ENCODE results near the gene TSPAN10. TPM values are rescaled to one million over a fixed set of nuclear protein-coding genes. Genes with fewer than 3 reads are reported as not detected.

TSPAN10 gene
- total and polyA plus RNA-seq, 9 of the 15 experiments (the other 6 are each of a cell fraction or from before 2014, with no cell fraction given): 0.05 to 0.31 (median 0.13) TPM; not detected in 1

DNA sequence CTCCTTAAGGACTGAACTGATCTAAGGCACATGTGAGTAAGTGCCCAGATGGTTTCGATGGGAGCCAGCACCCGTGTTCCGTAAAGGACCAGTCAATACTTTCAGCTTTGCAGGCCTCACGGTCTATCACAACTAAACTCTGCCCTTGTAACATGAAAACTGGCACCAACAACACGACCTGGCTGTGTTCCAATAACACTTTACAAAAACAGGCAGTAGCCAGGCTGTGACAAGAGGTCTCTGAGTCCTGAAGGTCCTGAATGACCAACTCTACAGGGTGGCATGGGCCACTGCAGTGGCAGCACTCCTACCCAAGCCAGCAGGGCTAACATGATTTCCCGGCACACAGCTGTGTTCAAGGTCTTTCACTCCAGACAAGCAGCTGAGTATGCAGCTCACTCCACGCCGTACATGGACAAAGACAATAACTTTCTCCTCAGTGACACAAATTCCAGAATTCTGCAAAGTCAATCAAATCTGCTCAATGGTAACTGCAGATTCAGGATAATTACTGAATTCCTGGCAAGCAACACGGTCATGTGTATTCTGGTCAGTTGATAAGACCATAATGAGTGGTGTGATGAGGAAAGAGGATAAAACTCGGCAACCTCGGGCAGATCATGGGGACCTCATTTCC is 15.4 kb upstream of the TSPAN10 start:
- Histone ChIP-seq H3K9me3 (replicated peaks; ENCODE audit: control insufficient read depth, insufficient read depth, low read depth, low read length) (no peaks in the 10 kb centered on the region), H3K27ac (ENCODE audit: extremely low read depth, low read depth, low read length) (no peak overlapping the region), H2AFZ (ENCODE audit: low read depth, low read length) (no peak overlapping the region), H3K79me2 (ENCODE audit: control insufficient read depth, insufficient read depth, low read length) (peaks cover 37% of the 10 kb centered on the region), H3K4me3 (no peak overlapping the region), H3K4me2 (ENCODE audit: insufficient read depth, low read length) (no peak overlapping the region), H3K27me3 (ENCODE audit: control insufficient read depth in 2 of 2, insufficient read depth in 2 of 2, low read length in 2 of 2) (no peaks in the 10 kb centered on the region), H3K9ac (ENCODE audit: insufficient read depth in 1 of 2, low read depth in 2 of 2, low read length in 2 of 2) (no peak overlapping the region), H3K4me1 (replicated peaks in 1 of 2; ENCODE audit: control insufficient read depth in 2 of 2, insufficient read depth in 2 of 2, low read length in 2 of 2) (no peaks in the 10 kb centered on the region), H4K20me1 (replicated peaks; ENCODE audit: control insufficient read depth, insufficient read depth, low read length) (peaks cover 6% of the 10 kb centered on the region; the same call in 1 of the 2 replicates), H3K36me3 (ENCODE audit: control insufficient read depth, insufficient read depth, low read length) (peaks cover 79% of the 10 kb centered on the region), H3K9me1 (ENCODE audit: control insufficient read depth, insufficient read depth, low read length) (no peaks in the 10 kb centered on the region)
- 78% methylated on average over 11 of the region's 11 CpGs for WGBS (ENCODE audit: insufficient coverage, low coverage, missing lambda C conversion rate)
- BruUV-seq (replicated peaks): TSS peak; percentile 16
- POLR2A ChIA-PET: interaction anchor here (0.7 to 2.2 kb wide), 5 partner anchors 10 to 32 kb away, joined by 3 to 7 read pairs (median 3); partner anchors contain the start of gene NPLOC4
- FAIRE-seq (peak; percentile 29), DNase-seq (ENCODE audit: extremely low read depth in 1 of 4, low spot score in 3 of 4) (no peak), ATAC-seq (no peak)
- TF ChIP-seq, protein P1, sequence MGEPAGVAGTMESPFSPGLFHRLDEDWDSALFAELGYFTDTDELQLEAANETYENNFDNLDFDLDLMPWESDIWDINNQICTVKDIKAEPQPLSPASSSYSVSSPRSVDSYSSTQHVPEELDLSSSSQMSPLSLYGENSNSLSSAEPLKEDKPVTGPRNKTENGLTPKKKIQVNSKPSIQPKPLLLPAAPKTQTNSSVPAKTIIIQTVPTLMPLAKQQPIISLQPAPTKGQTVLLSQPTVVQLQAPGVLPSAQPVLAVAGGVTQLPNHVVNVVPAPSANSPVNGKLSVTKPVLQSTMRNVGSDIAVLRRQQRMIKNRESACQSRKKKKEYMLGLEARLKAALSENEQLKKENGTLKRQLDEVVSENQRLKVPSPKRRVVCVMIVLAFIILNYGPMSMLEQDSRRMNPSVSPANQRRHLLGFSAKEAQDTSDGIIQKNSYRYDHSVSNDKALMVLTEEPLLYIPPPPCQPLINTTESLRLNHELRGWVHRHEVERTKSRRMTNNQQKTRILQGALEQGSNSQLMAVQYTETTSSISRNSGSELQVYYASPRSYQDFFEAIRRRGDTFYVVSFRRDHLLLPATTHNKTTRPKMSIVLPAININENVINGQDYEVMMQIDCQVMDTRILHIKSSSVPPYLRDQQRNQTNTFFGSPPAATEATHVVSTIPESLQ (CRISPR knock-in tag; IDR thresholded peaks at IDR 0.05): no peak
- TF ChIP-seq WHSC1 (IDR thresholded peaks at IDR 0.05; ENCODE audit: low read length) (peak; percentile 18), DNMT1 (IDR thresholded peaks at IDR 0.05) (no peak), ZNF274 (IDR thresholded peaks at IDR 0.05; ENCODE audit: borderline replicate concordance, low read depth, low read length) (no peak), ZBTB7A (IDR thresholded peaks at IDR 0.05; ENCODE audit: borderline replicate concordance, control insufficient read depth, low read depth, low read length) (no peak)
- TF ChIP-seq, protein P2, sequence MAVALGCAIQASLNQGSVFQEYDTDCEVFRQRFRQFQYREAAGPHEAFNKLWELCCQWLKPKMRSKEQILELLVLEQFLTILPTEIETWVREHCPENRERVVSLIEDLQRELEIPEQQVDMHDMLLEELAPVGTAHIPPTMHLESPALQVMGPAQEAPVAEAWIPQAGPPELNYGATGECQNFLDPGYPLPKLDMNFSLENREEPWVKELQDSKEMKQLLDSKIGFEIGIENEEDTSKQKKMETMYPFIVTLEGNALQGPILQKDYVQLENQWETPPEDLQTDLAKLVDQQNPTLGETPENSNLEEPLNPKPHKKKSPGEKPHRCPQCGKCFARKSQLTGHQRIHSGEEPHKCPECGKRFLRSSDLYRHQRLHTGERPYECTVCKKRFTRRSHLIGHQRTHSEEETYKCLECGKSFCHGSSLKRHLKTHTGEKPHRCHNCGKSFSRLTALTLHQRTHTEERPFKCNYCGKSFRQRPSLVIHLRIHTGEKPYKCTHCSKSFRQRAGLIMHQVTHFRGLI (CRISPR knock-in tag; IDR thresholded peaks at IDR 0.05): no peak
- in situ Hi-C loops (cut with MboI): no loop called here
- CTCF ChIA-PET (ENCODE audit: low intra/inter-chr PET ratio): no interaction called here
- intact Hi-C loops (cut with micrococcal nuclease): no loop called here
